Measurements from ENCODE around the gene CYREN.

Gene CYREN

DNA sequence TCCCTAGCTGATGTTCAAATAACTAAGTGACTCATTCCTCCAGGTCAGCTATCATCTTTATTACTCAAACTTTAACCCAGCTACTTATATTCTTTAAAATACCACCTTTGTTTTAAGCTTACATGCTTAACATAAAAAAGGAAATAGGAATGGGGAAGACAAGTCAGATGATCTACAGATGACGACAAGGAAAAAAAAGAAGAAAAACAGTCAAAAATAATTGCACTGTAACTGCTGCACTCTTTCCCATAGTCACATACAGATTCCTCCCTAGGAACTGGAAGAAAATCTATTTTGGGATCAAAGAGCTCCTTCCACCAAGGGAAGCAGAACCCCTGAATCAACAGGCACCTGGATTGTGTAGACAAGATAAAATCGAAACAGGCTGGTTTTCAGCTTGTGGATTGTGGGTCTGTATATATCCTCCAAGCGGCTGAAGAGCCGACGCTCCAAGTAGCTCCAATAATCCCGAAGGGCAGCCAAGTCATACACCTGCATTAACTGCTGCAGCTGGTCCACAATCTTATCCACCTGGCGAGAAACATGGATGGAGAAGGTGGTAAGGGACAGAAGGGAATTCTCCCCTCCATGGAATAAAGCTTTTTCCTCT lies 38.8 kb upstream of the CYREN start:
- no peaks in the 10 kb centered on the region for H4K20me1 ChIP-seq (ENCODE audit: insufficient read depth)
- H3K27ac ChIP-seq, result no peak overlapping the region
- no peaks in the 10 kb centered on the region for H3K79me2 ChIP-seq (ENCODE audit: insufficient read depth, low read depth)
- H3K4me1 ChIP-seq (ENCODE audit: low read depth, poor library complexity, severe bottlenecking), result peaks cover 10% of the 10 kb centered on the region
- H3K36me3 ChIP-seq (ENCODE audit: insufficient read depth), result no peaks in the 10 kb centered on the region
- no peak overlapping the region for H3K9ac ChIP-seq
- no peak overlapping the region for H3K4me2 ChIP-seq
- no peak overlapping the region for H3K4me3 ChIP-seq (IDR thresholded peaks at IDR 0.05; ENCODE audit: insufficient read depth, low read depth, low read length)
- no peaks in the 10 kb centered on the region for H3K27me3 ChIP-seq (ENCODE audit: insufficient read depth, low read depth)
- TF ChIP-seq, protein P1, sequence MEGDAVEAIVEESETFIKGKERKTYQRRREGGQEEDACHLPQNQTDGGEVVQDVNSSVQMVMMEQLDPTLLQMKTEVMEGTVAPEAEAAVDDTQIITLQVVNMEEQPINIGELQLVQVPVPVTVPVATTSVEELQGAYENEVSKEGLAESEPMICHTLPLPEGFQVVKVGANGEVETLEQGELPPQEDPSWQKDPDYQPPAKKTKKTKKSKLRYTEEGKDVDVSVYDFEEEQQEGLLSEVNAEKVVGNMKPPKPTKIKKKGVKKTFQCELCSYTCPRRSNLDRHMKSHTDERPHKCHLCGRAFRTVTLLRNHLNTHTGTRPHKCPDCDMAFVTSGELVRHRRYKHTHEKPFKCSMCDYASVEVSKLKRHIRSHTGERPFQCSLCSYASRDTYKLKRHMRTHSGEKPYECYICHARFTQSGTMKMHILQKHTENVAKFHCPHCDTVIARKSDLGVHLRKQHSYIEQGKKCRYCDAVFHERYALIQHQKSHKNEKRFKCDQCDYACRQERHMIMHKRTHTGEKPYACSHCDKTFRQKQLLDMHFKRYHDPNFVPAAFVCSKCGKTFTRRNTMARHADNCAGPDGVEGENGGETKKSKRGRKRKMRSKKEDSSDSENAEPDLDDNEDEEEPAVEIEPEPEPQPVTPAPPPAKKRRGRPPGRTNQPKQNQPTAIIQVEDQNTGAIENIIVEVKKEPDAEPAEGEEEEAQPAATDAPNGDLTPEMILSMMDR (conservative IDR thresholded peaks at IDR 0.05; ENCODE audit: low read depth, low read length), result no peak
- no peak overlapping the region for H2AFZ ChIP-seq (ENCODE audit: low read depth)

DNA sequence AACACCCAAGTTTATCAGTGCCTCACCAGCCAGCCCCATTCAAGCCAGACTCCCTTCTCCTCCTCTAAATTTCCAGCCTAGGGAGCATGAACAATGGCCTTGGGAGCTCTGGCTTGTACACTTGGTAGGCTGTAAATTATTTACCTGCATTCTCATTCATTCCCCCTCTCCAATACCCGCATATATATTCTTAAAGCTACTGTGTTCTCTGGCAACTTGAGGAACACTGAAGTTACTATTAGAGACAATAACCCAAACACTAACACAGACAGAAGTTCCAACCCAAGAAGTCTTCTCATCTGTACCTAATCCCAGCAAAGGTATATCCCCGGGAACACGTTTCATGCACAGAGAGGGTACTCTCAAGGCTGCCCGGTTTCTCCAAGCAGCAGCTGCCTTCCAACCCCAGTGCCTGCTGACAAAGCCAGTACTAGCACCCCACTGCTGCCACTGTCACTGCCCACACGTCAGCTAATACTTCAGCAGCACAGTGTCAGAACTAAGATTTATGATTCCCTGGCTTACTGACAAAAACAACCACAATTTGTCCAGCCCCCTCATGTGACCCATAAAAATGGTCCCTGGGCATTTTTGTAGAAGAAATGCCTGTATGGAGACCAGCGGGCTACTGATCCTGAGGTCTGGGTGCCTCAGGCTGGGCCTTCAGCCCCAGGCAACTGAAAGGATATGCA lies 37.7 kb upstream of the CYREN start:
- no peaks in the 10 kb centered on the region for H3K27me3 ChIP-seq (ENCODE audit: insufficient read depth, low read depth)
- TF ChIP-seq, protein P1 (conservative IDR thresholded peaks at IDR 0.05; ENCODE audit: low read depth, low read length), result no peak
- H3K79me2 ChIP-seq (ENCODE audit: insufficient read depth, low read depth), result no peaks in the 10 kb centered on the region
- no peak overlapping the region for H2AFZ ChIP-seq (ENCODE audit: low read depth)
- no peak overlapping the region for H3K9ac ChIP-seq
- H3K4me3 ChIP-seq (IDR thresholded peaks at IDR 0.05; ENCODE audit: insufficient read depth, low read depth, low read length), result no peak overlapping the region
- H3K4me2 ChIP-seq, result no peak overlapping the region
- no peak overlapping the region for H3K27ac ChIP-seq
- peaks cover 10% of the 10 kb centered on the region for H3K4me1 ChIP-seq (ENCODE audit: low read depth, poor library complexity, severe bottlenecking)
- no peaks in the 10 kb centered on the region for H4K20me1 ChIP-seq (ENCODE audit: insufficient read depth)
- H3K36me3 ChIP-seq (ENCODE audit: insufficient read depth), result no peaks in the 10 kb centered on the region

DNA sequence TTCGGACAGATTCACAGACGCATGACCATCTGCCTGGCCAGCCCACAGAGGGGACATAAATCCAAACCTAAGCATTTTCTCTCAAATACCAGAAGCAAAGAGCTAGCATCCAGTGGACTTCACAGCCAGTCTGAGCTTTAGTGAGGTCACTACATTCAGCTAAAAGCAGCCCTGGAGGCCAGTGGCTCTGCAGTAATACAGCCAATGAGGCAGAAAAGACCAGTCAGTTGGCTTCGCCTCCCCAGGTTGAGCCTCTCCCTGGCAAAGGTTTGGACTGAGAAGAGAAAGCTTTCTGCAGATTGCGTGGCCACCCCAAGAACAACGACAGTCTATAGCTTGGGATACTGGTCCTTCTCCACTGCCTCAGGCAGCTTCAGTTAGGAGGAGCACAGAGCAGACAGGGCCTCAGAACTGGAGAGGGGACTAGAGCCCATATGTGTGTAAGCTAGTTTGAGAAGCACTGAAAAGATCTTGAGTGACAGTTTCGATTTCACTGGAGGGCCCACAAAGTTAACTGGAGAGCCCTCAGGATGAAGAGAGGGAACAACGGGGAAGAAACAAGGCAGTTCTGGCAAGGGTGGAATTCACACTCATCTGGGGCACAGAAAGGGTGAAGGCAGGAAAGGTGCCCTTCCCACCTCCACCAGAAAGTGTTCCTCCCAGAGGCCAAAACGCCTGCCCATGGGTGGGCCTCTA lies 37.0 kb upstream of the CYREN start:
- H3K27ac ChIP-seq, result no peak overlapping the region
- TF ChIP-seq, protein P1 (conservative IDR thresholded peaks at IDR 0.05; ENCODE audit: low read depth, low read length), result no peak
- no peaks in the 10 kb centered on the region for H3K27me3 ChIP-seq (ENCODE audit: insufficient read depth, low read depth)
- no peak overlapping the region for H3K9ac ChIP-seq
- H4K20me1 ChIP-seq (ENCODE audit: insufficient read depth), result no peaks in the 10 kb centered on the region
- H3K36me3 ChIP-seq (ENCODE audit: insufficient read depth), result no peaks in the 10 kb centered on the region
- H3K79me2 ChIP-seq (ENCODE audit: insufficient read depth, low read depth), result no peaks in the 10 kb centered on the region
- peaks cover 10% of the 10 kb centered on the region for H3K4me1 ChIP-seq (ENCODE audit: low read depth, poor library complexity, severe bottlenecking)
- no peak overlapping the region for H3K4me2 ChIP-seq
- H3K4me3 ChIP-seq (IDR thresholded peaks at IDR 0.05; ENCODE audit: insufficient read depth, low read depth, low read length), result no peak overlapping the region
- no peak overlapping the region for H2AFZ ChIP-seq (ENCODE audit: low read depth)

DNA sequence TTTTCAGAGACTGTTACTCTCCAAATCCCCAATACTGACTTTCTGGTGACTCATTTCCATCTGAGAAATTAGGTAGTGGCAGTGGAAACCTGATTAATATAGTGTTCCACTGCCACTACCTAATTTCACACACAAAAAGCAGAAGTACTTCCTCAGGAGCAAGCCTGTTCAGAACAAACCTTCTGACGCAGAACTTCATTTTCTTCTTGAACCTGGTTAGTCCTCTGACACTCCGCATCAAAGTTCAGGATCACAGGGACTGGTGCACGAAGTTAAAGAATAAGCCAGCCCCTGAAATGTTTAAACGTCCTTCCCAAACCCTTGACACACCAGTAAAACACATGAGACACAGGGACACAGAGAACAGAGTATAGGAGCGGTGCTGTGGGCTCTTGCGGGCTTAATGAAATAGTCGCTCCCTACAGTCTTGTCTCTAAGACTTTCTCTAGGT lies 36.5 kb upstream of the CYREN start:
- no peaks in the 10 kb centered on the region for H3K27me3 ChIP-seq (ENCODE audit: insufficient read depth, low read depth)
- H3K4me3 ChIP-seq (IDR thresholded peaks at IDR 0.05; ENCODE audit: insufficient read depth, low read depth, low read length), result no peak overlapping the region
- TF ChIP-seq, protein P1 (conservative IDR thresholded peaks at IDR 0.05; ENCODE audit: low read depth, low read length), result no peak
- no peak overlapping the region for H3K9ac ChIP-seq
- H4K20me1 ChIP-seq (ENCODE audit: insufficient read depth), result no peaks in the 10 kb centered on the region
- no peak overlapping the region for H2AFZ ChIP-seq (ENCODE audit: low read depth)
- H3K79me2 ChIP-seq (ENCODE audit: insufficient read depth, low read depth), result no peaks in the 10 kb centered on the region
- H3K4me2 ChIP-seq, result no peak overlapping the region
- no peaks in the 10 kb centered on the region for H3K36me3 ChIP-seq (ENCODE audit: insufficient read depth)
- H3K4me1 ChIP-seq (ENCODE audit: low read depth, poor library complexity, severe bottlenecking), result peaks cover 7% of the 10 kb centered on the region
- H3K27ac ChIP-seq, result no peak overlapping the region

Measured in KMS-11 (cell line).